Measurements from ENCODE around the gene THEMIS.

DNA sequence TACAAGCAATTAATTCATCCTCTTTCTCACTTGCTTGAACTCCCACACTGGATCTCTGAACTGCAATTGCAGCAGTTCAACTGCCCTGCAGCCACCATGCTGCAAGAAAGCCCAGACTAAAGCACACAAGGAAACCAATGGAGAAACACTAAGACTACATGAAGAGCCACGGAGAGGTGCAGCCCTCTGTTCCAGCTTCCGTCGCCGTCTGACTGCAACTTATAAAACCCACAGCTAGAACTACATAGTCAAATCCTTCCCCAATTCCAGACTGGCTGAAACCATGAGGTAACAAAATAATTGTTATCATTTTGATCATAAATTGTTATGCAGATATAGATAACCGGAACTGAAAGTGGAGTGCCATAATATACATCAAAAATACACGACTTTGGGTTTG lies 21.1 kb upstream of the THEMIS start:
- no peak for TF ChIP-seq POLR2A (IDR thresholded peaks at IDR 0.05; ENCODE audit: low read depth, low read length)
- no peak for TF ChIP-seq EED (IDR thresholded peaks at IDR 0.05; ENCODE audit: low read depth)
- TF ChIP-seq, protein P1, sequence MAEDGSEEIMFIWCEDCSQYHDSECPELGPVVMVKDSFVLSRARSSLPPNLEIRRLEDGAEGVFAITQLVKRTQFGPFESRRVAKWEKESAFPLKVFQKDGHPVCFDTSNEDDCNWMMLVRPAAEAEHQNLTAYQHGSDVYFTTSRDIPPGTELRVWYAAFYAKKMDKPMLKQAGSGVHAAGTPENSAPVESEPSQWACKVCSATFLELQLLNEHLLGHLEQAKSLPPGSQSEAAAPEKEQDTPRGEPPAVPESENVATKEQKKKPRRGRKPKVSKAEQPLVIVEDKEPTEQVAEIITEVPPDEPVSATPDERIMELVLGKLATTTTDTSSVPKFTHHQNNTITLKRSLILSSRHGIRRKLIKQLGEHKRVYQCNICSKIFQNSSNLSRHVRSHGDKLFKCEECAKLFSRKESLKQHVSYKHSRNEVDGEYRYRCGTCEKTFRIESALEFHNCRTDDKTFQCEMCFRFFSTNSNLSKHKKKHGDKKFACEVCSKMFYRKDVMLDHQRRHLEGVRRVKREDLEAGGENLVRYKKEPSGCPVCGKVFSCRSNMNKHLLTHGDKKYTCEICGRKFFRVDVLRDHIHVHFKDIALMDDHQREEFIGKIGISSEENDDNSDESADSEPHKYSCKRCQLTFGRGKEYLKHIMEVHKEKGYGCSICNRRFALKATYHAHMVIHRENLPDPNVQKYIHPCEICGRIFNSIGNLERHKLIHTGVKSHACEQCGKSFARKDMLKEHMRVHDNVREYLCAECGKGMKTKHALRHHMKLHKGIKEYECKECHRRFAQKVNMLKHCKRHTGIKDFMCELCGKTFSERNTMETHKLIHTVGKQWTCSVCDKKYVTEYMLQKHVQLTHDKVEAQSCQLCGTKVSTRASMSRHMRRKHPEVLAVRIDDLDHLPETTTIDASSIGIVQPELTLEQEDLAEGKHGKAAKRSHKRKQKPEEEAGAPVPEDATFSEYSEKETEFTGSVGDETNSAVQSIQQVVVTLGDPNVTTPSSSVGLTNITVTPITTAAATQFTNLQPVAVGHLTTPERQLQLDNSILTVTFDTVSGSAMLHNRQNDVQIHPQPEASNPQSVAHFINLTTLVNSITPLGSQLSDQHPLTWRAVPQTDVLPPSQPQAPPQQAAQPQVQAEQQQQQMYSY (CRISPR knock-in tag; IDR thresholded peaks at IDR 0.05) = no peak
- TF ChIP-seq, protein P2, sequence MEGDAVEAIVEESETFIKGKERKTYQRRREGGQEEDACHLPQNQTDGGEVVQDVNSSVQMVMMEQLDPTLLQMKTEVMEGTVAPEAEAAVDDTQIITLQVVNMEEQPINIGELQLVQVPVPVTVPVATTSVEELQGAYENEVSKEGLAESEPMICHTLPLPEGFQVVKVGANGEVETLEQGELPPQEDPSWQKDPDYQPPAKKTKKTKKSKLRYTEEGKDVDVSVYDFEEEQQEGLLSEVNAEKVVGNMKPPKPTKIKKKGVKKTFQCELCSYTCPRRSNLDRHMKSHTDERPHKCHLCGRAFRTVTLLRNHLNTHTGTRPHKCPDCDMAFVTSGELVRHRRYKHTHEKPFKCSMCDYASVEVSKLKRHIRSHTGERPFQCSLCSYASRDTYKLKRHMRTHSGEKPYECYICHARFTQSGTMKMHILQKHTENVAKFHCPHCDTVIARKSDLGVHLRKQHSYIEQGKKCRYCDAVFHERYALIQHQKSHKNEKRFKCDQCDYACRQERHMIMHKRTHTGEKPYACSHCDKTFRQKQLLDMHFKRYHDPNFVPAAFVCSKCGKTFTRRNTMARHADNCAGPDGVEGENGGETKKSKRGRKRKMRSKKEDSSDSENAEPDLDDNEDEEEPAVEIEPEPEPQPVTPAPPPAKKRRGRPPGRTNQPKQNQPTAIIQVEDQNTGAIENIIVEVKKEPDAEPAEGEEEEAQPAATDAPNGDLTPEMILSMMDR (IDR thresholded peaks at IDR 0.05 in 2 of 3, conservative IDR thresholded peaks at IDR 0.05 in 1 of 3; ENCODE audit: control insufficient read depth in 2 of 3, extremely low read depth in 1 of 3, insufficient read depth in 1 of 3, low read depth in 3 of 3, low read length in 3 of 3) = no peak
- TF ChIP-seq SRF (IDR thresholded peaks at IDR 0.05; ENCODE audit: low read depth in 2 of 2, low read length in 2 of 2) = no peak
- TF ChIP-seq ASH2L (IDR thresholded peaks at IDR 0.05; ENCODE audit: borderline replicate concordance, low read depth) = no peak
- no peak for TF ChIP-seq CHD2 (IDR thresholded peaks at IDR 0.05; ENCODE audit: borderline replicate concordance, low read depth, low read length)
- no peak for TF ChIP-seq HDGF (IDR thresholded peaks at IDR 0.05)
- no peak for TF ChIP-seq RFX5 (IDR thresholded peaks at IDR 0.05; ENCODE audit: low read depth, low read length)
- TF ChIP-seq, protein P3, sequence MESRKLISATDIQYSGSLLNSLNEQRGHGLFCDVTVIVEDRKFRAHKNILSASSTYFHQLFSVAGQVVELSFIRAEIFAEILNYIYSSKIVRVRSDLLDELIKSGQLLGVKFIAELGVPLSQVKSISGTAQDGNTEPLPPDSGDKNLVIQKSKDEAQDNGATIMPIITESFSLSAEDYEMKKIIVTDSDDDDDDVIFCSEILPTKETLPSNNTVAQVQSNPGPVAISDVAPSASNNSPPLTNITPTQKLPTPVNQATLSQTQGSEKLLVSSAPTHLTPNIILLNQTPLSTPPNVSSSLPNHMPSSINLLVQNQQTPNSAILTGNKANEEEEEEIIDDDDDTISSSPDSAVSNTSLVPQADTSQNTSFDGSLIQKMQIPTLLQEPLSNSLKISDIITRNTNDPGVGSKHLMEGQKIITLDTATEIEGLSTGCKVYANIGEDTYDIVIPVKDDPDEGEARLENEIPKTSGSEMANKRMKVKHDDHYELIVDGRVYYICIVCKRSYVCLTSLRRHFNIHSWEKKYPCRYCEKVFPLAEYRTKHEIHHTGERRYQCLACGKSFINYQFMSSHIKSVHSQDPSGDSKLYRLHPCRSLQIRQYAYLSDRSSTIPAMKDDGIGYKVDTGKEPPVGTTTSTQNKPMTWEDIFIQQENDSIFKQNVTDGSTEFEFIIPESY (IDR thresholded peaks at IDR 0.05) = no peak
- TF ChIP-seq, protein P4, sequence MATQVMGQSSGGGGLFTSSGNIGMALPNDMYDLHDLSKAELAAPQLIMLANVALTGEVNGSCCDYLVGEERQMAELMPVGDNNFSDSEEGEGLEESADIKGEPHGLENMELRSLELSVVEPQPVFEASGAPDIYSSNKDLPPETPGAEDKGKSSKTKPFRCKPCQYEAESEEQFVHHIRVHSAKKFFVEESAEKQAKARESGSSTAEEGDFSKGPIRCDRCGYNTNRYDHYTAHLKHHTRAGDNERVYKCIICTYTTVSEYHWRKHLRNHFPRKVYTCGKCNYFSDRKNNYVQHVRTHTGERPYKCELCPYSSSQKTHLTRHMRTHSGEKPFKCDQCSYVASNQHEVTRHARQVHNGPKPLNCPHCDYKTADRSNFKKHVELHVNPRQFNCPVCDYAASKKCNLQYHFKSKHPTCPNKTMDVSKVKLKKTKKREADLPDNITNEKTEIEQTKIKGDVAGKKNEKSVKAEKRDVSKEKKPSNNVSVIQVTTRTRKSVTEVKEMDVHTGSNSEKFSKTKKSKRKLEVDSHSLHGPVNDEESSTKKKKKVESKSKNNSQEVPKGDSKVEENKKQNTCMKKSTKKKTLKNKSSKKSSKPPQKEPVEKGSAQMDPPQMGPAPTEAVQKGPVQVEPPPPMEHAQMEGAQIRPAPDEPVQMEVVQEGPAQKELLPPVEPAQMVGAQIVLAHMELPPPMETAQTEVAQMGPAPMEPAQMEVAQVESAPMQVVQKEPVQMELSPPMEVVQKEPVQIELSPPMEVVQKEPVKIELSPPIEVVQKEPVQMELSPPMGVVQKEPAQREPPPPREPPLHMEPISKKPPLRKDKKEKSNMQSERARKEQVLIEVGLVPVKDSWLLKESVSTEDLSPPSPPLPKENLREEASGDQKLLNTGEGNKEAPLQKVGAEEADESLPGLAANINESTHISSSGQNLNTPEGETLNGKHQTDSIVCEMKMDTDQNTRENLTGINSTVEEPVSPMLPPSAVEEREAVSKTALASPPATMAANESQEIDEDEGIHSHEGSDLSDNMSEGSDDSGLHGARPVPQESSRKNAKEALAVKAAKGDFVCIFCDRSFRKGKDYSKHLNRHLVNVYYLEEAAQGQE (IDR thresholded peaks at IDR 0.05; ENCODE audit: low read depth, low read length) = no peak
- TF ChIP-seq, protein P5, sequence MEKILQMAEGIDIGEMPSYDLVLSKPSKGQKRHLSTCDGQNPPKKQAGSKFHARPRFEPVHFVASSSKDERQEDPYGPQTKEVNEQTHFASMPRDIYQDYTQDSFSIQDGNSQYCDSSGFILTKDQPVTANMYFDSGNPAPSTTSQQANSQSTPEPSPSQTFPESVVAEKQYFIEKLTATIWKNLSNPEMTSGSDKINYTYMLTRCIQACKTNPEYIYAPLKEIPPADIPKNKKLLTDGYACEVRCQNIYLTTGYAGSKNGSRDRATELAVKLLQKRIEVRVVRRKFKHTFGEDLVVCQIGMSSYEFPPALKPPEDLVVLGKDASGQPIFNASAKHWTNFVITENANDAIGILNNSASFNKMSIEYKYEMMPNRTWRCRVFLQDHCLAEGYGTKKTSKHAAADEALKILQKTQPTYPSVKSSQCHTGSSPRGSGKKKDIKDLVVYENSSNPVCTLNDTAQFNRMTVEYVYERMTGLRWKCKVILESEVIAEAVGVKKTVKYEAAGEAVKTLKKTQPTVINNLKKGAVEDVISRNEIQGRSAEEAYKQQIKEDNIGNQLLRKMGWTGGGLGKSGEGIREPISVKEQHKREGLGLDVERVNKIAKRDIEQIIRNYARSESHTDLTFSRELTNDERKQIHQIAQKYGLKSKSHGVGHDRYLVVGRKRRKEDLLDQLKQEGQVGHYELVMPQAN (conservative IDR thresholded peaks at IDR 0.05) = no peak
- no peak for TF ChIP-seq SP1 (IDR thresholded peaks at IDR 0.05; ENCODE audit: low read depth, low read length)

Data from GM12878 (cell line).